ENCODE results near the gene CTAG2.
"Not testable (repeated sequence)": the region's sequence is repeated elsewhere in the genome, so short reads cannot be mapped to it uniquely, and the experiment has no call there.

DNA sequence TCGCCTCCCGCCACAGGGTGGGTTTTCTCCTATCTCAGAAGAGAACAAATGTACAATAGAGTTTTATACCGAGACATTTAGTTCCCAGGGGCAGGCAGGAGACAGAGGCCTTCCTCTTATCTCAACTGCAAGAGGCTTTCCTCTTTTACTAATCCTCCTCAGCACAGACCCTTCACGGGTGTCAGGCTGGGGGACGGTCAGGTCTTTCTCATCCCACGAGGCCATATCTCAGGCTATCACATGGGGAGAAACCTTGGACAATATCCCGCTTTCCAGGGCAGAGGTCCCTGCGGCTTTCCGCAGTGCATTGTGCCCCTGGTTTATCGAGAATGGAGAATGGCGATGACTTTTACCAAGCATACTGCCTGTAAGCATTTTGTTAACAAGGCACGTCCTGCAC lies 44.6 kb downstream of the CTAG2 start:
- not testable (repeated sequence) for TF ChIP-seq POLR2A (IDR thresholded peaks at IDR 0.05)
- TF ChIP-seq, protein P1, sequence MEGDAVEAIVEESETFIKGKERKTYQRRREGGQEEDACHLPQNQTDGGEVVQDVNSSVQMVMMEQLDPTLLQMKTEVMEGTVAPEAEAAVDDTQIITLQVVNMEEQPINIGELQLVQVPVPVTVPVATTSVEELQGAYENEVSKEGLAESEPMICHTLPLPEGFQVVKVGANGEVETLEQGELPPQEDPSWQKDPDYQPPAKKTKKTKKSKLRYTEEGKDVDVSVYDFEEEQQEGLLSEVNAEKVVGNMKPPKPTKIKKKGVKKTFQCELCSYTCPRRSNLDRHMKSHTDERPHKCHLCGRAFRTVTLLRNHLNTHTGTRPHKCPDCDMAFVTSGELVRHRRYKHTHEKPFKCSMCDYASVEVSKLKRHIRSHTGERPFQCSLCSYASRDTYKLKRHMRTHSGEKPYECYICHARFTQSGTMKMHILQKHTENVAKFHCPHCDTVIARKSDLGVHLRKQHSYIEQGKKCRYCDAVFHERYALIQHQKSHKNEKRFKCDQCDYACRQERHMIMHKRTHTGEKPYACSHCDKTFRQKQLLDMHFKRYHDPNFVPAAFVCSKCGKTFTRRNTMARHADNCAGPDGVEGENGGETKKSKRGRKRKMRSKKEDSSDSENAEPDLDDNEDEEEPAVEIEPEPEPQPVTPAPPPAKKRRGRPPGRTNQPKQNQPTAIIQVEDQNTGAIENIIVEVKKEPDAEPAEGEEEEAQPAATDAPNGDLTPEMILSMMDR (IDR thresholded peaks at IDR 0.05): not testable (repeated sequence)

Measured in esophagus squamous epithelium (tissue), 4 donors.